HG03354 (cell line): ENCODE measurements around the gene LAD1.

Experiments
- ATAC-seq: cut with Tn5 transposase; IDR thresholded peaks from one replicate; pipeline ENCODE4 v1.9.1; 2021; ENCODE audit warnings: mild to moderate bottlenecking; ENCODE audit not compliant: unreplicated experiment, poor library complexity, severe bottlenecking

The LAD1 gene

GRCh38 chr1:201396861-201397464, 2.2 kb downstream of the LAD1 start:
- ATAC-seq: no peak

- no peak for ATAC-seq
These were observed 3.2 kb downstream of the LAD1 start for GRCh38 chr1:201395936-201396335.

GRCh38 chr1:201394591-201394990, 4.5 kb downstream of the LAD1 start:
- no peak for ATAC-seq

DNA sequence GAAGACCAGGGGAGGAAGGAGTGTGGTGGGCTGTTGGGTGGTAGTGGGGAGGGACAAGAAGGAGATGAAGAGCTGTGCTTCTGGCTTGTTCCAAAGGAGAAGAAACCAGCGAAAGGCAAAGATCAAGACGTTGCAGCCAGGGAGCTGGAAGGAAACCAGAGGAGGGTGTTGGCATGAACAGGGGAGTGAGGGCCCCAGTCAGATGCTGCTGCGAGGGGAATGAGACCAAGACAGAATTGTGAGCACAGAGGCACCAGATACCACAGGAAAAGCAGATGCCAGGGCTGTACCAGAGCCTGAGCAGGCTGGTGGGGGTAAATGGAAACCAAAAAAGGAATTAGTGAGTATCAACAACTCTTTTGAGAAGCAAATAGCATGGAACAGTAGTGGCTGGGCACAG, 6.0 kb downstream of the LAD1 start:
- no peak for ATAC-seq

DNA sequence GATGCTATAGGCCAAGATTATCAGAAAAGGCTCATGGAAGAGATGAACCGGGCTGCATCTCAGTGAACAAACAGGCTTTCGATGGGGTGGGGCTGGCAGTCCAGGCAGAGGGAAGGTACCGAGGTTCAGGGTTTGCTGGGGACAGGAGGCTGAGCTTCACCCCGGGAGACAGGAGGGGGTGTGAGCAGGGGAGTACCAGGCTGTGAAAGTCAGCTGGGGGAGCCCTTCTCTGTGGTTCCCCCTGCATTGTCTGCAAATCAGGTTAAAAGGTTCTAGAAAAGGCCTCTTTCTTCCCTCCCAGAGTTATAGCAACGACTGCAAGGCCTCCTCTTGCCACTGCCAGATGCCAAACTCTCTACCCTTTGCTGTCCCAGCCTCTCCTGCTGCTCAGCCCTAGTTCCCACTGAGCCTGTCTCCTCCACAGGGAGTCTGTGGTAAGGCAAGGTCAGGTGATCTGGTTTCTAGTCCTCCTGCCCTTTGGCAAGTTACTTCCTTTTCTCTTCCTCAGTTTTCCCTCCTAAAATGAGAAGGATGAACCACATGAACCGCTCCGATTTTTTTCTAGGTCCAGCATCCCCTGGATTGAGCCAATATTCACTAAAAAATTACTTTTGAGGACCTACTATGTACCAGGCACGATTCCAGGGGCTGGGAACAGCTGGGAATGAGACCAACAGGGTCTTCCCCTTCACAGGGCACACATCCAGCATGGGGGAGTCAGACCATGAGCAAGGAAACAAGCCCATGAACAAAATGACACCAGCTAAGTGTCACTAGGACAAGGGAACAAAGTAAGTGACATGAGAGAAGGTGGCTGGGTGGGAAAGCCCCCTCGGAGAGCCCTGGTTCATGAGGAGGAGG, 7.2 kb downstream of the LAD1 start:
- no peak for ATAC-seq

DNA sequence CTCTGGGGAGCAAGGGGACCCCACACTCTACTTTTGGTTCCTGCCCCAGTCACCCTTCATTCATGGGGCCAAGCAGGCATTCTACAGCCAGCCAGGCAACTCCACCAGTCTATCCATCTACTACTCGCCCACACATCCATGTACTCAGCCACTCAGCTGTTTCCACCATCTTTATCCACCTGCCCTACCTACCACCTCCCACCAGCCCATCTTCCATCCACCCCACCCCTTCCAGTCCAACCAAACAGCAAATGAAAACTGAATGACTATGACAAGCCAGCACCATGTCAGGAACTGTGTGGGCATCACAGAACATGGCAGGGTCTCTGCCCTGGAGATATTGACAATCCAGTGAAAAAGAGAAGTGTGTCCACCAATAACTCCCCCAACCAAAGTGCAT, 7.9 kb downstream of the LAD1 start:
- no peak for ATAC-seq

- ATAC-seq: no peak
These were observed 10.1 kb downstream of the LAD1 start for GRCh38 chr1:201389051-201389450.

GRCh38 chr1:201386208-201386607, 12.9 kb downstream of the LAD1 start:
- no peak for ATAC-seq

DNA sequence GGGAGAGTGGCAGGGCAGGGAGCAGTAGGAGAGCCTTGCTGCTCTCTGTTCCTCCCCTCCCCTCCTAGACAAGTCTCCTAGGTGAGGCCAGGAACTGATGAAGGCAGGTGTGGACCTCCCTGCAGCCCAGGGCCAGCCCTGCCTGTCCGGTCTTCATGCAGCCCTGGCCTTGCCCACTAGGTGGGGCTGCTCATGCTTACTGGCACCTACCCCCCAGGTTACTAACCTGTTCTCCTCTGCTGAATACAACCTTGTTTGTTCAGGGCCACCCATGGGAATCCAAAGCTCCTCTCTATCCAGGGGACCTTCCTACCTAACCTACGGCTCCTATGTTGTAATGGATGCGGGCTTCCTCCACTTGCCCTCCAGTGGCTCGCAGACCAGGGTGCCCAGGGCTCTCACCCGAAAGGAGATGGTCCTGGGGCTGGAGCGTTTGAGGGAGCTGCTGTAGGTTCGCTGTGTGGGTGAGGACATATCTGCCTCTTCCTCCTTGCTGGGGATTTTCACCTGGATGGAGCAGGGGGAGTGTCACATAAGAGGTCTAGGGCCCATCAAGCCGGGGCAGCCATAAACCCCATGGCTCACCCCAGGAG, 13.7 kb downstream of the LAD1 start:
- peak; percentile 76 for ATAC-seq

GRCh38 chr1:201384406-201384782, 14.7 kb downstream of the LAD1 start:
- no peak for ATAC-seq

DNA sequence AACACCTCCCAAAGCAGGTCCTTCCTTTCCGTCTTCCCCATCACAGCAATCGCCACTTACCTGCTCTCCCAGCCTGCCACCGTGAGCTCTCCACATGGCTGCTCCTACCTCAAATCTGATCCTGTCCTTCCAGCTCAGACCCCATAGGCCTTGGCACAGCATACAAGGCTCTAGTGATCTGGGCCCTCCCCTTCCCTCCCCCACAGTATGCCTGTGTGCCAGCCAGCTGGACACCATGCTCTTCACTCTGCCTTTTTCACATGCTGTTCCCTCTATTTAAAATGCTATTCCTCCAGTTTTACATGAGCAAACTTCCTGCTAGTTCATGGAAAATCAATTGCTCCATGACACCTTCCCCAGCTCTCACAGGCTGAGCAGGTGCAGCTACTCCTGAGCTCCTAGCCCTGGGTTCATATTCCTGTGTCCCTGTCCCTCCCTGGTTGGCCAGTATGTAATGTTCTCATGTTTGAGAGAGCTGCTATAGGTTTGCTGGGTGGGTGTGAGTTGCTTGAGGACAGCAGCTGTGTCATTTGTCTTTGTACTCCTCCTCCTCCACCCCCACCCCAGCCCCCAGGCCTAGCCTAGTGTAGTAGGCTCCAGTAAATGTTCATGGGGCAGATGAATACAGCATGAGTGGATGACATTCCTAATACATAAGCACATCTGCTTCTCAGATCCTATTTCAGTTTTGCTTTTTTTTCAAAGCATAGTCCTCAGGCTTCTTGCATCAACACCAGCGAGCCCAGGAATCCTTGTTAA, 15.3 kb downstream of the LAD1 start:
- ATAC-seq: no peak

DNA sequence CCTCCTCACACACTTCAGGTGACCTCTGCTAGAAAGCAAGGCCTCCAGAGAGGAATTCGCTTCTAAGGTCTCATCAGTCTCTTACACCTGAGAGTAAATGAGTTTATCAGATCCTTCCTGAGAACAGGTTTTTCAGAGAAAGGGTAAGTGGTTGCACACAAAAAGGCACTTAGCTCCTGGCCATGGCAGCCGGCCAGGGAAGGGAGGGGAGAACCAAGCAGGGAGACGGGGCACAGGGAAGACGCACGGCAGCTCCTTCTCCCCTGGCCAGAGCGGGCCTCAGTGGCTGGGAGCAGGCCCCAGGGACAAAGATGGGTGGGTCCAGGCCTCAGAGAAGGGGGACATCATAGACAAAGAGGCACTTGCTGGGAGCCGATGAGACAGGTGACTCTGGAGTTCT, 18.0 kb downstream of the LAD1 start:
- ATAC-seq: no peak

- no peak for ATAC-seq
These were observed 19.3 kb downstream of the LAD1 start for GRCh38 chr1:201379733-201380242.

- no peak for ATAC-seq
These were observed 20.3 kb downstream of the LAD1 start for GRCh38 chr1:201378804-201379203.

DNA sequence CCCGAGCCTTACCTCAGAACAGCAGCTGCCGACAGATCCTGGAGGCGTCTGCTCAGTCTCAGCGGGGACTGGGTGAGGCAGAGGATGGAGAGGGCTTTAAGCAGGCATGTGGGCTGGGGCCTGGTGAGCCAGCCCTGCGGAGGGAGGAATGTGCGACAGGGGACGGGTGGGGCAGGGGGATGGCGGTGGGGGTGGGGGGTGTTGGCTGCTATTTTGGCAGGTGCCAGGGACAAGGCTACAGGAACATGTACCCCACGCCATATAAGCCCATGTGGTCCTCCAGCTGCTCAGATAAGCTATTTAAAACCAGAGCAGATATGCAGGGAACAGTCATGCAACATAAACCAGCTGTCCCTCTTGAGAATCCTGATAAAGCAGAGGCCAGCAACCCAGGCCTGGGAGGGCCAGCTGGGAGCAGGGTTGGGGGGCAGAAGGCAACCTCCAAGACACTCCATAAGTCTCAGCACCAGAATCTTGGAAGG, 21.5 kb downstream of the LAD1 start, which contains the start of gene TNNT2:
Gene TNNT2 (minus strand): TSS at position 70 of the 482 bp plus-strand sequence. CDS start 4,426 bp downstream, outside the sequence.
- ATAC-seq: no peak

- ATAC-seq: peak; percentile 46
These were observed 22.4 kb downstream of the LAD1 start for GRCh38 chr1:201376464-201377374.

DNA sequence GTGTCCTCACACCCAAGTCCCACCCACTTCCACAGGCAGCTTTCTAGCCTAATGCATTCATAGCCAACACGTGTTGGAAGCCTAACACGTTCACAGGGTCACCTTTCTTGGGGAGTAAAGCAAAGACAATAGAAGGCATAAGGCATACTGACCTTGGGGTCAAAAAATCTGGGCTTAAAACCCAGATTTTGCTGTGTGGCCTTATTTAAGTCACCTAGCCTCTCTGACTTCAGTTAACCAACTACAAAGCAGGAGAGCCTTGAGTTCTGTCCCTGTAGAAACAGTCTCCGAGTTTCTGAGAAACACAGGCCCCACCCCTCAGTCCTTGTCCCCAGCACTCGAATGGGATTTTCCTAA, 23.0 kb downstream of the LAD1 start:
- no peak for ATAC-seq

DNA sequence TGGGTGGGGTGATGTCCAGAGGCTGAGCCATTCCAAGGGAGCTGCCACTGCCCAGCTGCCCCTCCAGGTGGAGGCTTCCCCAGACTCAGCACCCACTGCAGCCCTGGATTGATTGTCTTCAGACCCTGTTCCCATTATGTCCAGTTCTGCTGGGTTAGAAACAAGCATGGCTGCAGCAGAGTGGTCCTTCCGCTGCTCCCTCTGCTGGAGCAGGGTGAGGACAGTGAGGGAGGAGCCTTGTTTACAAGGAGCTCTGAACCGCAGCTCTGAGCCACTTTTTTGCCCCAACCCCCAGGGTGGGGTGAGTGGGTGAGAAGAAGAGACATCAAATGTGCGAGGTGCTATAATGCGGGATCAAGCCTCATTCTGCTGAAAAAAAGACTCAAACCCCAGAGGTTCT, 24.0 kb downstream of the LAD1 start:
- ATAC-seq: no peak

DNA sequence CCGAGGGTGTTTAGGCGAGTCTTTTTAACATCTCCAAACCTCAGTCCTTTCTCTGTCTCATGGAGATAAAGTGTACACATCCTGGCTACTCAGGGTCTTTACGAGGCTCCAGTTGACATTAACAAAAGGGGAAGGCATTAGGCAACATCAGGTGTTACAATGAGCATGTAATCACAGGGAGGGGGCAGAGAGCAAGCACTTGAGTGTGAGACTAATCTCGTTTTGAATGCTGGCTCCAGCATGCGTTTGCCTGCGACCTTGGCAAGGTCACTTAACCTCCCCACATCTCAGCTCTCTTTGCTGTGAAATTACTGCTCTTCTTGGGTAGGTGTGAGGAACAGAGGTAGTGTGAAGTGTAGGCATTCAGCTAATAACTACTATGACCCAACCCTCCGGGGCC, 24.8 kb downstream of the LAD1 start:
- no peak for ATAC-seq
